ENCODE results near the gene TBC1D9. TPM values are rescaled to one million over a fixed set of nuclear protein-coding genes. Genes with fewer than 3 reads are reported as not detected.

TBC1D9 gene
- total RNA-seq, 2 donors from 2014 or later: 22.3 to 29.0 TPM

DNA sequence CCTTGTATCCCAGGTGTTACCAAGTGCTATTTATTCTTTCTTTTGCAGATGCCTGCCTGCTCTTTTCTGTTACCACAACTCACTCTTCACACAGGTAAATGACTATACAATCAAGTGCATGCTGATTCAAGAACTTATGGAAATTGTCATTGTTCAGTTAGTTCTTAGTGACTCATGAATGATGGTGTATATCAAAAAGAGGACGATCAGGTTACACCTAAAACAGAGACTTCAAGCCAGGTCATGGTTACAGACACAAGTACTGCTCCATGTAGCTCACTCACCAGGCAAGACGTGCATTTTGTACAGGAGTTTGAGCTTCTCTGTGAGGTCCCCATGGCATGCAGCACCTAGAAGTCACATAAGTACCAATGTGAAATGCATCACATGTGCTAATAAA, 128.2 kb downstream of the TBC1D9 start:
- Mint-ChIP-seq H3K27me3 (ENCODE audit: insufficient read depth) (no peaks in the 10 kb centered on the region), H3K9me3 (no peaks in the 10 kb centered on the region), H3K4me3 (no peak overlapping the region), H3K36me3 (ENCODE audit: low read depth) (peaks cover 42% of the 10 kb centered on the region), H3K4me1 (peaks cover 22% of the 10 kb centered on the region), H3K27ac (no peak overlapping the region)
- WGBS, 2 experiments (ENCODE audit: insufficient coverage in 1 of 2, insufficient read length in 1 of 2): 88 to 100% methylated on average over 1 to 2 of the region's 2 CpGs
- DNase-seq: no peak
- Histone ChIP-seq H3K27ac (ENCODE audit: low read depth, low read length) (no peak overlapping the region), H3K27me3 (ENCODE audit: control insufficient read depth, insufficient read depth, low read length, poor library complexity, severe bottlenecking) (no peaks in the 10 kb centered on the region), H3K9me3 (ENCODE audit: control insufficient read depth, low read length) (no peaks in the 10 kb centered on the region), H3K4me3 (ENCODE audit: low read length) (no peak overlapping the region), H3K9ac (ENCODE audit: extremely low read depth, low read length, poor library complexity, severe bottlenecking) (no peak overlapping the region), H3K36me3 (ENCODE audit: control insufficient read depth, insufficient read depth, low read length) (peaks cover 59% of the 10 kb centered on the region), H3K4me1 (ENCODE audit: control insufficient read depth, insufficient read depth, low read length) (peaks cover 9% of the 10 kb centered on the region)
- TF ChIP-seq, protein P1, sequence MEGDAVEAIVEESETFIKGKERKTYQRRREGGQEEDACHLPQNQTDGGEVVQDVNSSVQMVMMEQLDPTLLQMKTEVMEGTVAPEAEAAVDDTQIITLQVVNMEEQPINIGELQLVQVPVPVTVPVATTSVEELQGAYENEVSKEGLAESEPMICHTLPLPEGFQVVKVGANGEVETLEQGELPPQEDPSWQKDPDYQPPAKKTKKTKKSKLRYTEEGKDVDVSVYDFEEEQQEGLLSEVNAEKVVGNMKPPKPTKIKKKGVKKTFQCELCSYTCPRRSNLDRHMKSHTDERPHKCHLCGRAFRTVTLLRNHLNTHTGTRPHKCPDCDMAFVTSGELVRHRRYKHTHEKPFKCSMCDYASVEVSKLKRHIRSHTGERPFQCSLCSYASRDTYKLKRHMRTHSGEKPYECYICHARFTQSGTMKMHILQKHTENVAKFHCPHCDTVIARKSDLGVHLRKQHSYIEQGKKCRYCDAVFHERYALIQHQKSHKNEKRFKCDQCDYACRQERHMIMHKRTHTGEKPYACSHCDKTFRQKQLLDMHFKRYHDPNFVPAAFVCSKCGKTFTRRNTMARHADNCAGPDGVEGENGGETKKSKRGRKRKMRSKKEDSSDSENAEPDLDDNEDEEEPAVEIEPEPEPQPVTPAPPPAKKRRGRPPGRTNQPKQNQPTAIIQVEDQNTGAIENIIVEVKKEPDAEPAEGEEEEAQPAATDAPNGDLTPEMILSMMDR (conservative IDR thresholded peaks at IDR 0.05): no peak

DNA sequence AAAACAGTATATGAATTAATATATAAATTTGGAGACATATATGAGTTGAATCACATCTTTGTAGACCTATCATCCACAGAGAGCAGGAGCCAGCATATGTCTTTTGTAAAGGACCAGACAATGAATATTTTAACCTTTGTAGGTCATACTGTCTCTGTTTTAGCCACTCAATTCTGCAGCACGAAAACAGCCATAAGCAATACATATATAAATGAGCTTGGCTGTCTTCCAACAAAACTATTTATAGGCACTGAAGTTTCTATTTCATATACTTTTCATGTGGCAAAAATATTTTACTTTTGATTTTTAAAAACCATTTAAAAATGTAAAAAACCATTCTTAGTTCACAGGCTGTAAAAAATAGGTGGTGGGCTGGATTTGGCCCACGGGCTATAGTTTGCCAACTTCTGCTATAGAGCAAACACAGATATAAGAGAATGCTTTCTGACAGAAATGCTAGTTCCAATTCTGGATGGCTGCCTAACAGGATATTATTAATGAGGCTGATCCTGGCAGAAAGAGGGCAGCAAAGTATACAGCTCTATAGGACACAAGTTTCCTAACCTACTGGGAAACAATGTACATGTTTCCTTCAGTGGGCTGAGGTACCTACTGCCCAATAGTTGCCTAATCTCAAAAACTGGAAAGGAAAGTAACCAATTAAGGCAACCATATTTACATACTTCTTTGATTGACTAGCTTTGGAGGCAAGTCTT, 129.4 kb downstream of the TBC1D9 start:
- Mint-ChIP-seq H3K9me3 (no peaks in the 10 kb centered on the region), H3K27ac (no peak overlapping the region), H3K4me1 (peaks cover 17% of the 10 kb centered on the region), H3K4me3 (no peak overlapping the region), H3K36me3 (ENCODE audit: low read depth) (peaks cover 46% of the 10 kb centered on the region), H3K27me3 (ENCODE audit: insufficient read depth) (no peaks in the 10 kb centered on the region)
- no peak overlapping the region for H3K27ac ChIP-seq (ENCODE audit: low read depth, low read length)
- H3K4me3 ChIP-seq (ENCODE audit: low read length): no peak overlapping the region
- TF ChIP-seq, protein P1 (conservative IDR thresholded peaks at IDR 0.05): no peak
- no peak for DNase-seq
- H3K27me3 ChIP-seq (ENCODE audit: control insufficient read depth, insufficient read depth, low read length, poor library complexity, severe bottlenecking): no peaks in the 10 kb centered on the region
- no peak overlapping the region for H3K9ac ChIP-seq (ENCODE audit: extremely low read depth, low read length, poor library complexity, severe bottlenecking)
- H3K4me1 ChIP-seq (ENCODE audit: control insufficient read depth, insufficient read depth, low read length): peaks cover 6% of the 10 kb centered on the region
- no peaks in the 10 kb centered on the region for H3K9me3 ChIP-seq (ENCODE audit: control insufficient read depth, low read length)
- 93 to 100% methylated on average over 2 of the region's 2 CpGs for WGBS, 2 experiments (ENCODE audit: insufficient coverage in 1 of 2, insufficient read length in 1 of 2)
- peaks cover 64% of the 10 kb centered on the region for H3K36me3 ChIP-seq (ENCODE audit: control insufficient read depth, insufficient read depth, low read length)

DNA sequence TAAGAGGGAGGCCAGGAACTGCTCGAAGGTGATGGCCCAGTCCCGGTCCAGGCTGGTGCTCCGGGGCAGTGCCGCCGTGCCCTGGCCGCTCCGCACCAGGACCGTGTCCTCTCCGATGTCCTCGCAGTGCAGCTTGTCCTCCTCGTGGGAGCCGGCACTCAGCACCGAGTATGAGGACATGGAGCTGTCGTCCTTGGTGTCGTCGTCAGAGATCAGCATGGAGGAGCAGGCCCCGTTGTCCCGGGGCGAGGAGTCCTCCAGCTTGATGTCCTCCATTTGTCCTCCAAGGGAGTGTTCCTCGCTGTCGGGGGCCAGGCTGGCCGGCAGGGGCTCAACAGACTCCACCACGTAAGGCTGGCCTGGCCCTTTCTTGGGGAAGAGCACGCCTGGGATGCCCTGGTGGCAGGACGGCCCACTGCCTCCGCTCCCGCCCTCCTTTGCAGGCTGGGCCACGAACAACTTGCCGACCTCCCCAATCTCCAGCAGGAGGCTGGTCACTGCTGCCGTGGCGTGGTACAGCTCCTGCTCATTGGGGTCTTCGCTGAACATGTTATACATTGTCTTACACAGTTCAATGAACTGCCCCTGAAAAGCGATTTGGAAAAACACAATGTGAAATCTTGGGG, 133.7 kb downstream of the TBC1D9 start:
- no peak for DNase-seq
- no peaks in the 10 kb centered on the region for H3K27me3 ChIP-seq (ENCODE audit: control insufficient read depth, insufficient read depth, low read length, poor library complexity, severe bottlenecking)
- H3K9me3 ChIP-seq (ENCODE audit: control insufficient read depth, low read length): no peaks in the 10 kb centered on the region
- TF ChIP-seq, protein P1 (conservative IDR thresholded peaks at IDR 0.05): peak; percentile 35
- H3K4me3 ChIP-seq (ENCODE audit: low read length): no peak overlapping the region
- peaks cover 63% of the 10 kb centered on the region for H3K36me3 ChIP-seq (ENCODE audit: control insufficient read depth, insufficient read depth, low read length)
- WGBS, 2 experiments (ENCODE audit: insufficient coverage in 1 of 2, insufficient read length in 1 of 2): 94 to 95% methylated on average over 25 to 33 of the region's 33 CpGs
- no peak overlapping the region for H3K27ac ChIP-seq (ENCODE audit: low read depth, low read length)
- H3K27ac Mint-ChIP-seq: no peak overlapping the region
- H3K4me3 Mint-ChIP-seq: no peak overlapping the region
- no peaks in the 10 kb centered on the region for H3K9me3 Mint-ChIP-seq
- H3K36me3 Mint-ChIP-seq (ENCODE audit: low read depth): peaks cover 39% of the 10 kb centered on the region
- no peak overlapping the region for H3K9ac ChIP-seq (ENCODE audit: extremely low read depth, low read length, poor library complexity, severe bottlenecking)
- H3K27me3 Mint-ChIP-seq (ENCODE audit: insufficient read depth): no peaks in the 10 kb centered on the region
- peaks cover 8% of the 10 kb centered on the region for H3K4me1 ChIP-seq (ENCODE audit: control insufficient read depth, insufficient read depth, low read length)
- no peaks in the 10 kb centered on the region for H3K4me1 Mint-ChIP-seq

Data from endodermal cell (in vitro differentiated cells).